Upper lobe of left lung (tissue), 4 donors: Measurements from ENCODE around the gene CD37.

ENCODE experiments used
- POLR2A ChIP-seq, 4 donors: fragments of 450-650 bp; IDR thresholded peaks; one replicate each; pipeline ENCODE4 v1.5.1; 2016 to 2017; ENCODE audit warnings: antibody characterized with exemption in 4 of 4, mild to moderate bottlenecking in 2 of 4
- TF ChIP-seq, protein P1 (sequence below), 6 experiments: fragments of 450-650 bp in 4 of 6; fragments of 200-600 bp in 2 of 6; sonication (generic) in 2 of 6; IDR thresholded peaks; one replicate each; pipeline ENCODE4 v1.5.1; 2016 to 2019; ENCODE audit warnings: antibody characterized with exemption in 6 of 6

DNA sequence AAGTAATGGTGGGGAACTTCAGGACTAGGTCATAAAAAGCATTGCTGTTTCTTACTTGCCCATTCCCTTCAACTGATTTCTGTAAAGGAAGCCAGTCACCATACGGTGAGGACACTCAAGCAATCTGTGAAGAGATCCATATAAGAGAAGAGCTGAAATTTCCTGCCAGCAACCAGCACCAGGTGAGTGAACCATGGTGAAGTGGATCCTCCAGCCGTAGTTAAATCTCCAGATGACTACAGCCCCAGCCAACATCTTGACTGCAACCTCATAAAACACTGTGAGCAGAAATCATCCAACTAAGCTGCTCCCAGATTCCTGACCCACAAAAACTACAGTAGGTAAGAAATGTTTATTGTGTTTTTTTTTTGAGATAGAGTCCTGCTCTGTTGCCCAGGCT, 6.5 kb upstream of the CD37 start:
- TF ChIP-seq, protein P1, sequence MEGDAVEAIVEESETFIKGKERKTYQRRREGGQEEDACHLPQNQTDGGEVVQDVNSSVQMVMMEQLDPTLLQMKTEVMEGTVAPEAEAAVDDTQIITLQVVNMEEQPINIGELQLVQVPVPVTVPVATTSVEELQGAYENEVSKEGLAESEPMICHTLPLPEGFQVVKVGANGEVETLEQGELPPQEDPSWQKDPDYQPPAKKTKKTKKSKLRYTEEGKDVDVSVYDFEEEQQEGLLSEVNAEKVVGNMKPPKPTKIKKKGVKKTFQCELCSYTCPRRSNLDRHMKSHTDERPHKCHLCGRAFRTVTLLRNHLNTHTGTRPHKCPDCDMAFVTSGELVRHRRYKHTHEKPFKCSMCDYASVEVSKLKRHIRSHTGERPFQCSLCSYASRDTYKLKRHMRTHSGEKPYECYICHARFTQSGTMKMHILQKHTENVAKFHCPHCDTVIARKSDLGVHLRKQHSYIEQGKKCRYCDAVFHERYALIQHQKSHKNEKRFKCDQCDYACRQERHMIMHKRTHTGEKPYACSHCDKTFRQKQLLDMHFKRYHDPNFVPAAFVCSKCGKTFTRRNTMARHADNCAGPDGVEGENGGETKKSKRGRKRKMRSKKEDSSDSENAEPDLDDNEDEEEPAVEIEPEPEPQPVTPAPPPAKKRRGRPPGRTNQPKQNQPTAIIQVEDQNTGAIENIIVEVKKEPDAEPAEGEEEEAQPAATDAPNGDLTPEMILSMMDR (IDR thresholded peaks at IDR 0.05), result no peak
- no peak for TF ChIP-seq POLR2A (IDR thresholded peaks at IDR 0.05)
